Sciatic nerve (tissue), 2 donors: Measurements from ENCODE around the gene MRC2. TPM values are rescaled to one million over a fixed set of nuclear protein-coding genes. Genes with fewer than 3 reads are reported as not detected.
"Not testable (repeated sequence)": the region's sequence is repeated elsewhere in the genome, so short reads cannot be mapped to it uniquely, and the experiment has no call there.

Source experiments
- ATAC-seq: fragments of 200-7000 bp; cut with Tn5 transposase; one replicate; pipeline ENCODE4 v1.9.1; 2020; ENCODE audit warnings: mild to moderate bottlenecking, moderate library complexity
- DNase-seq: peaks from one replicate; pipeline ENCODE4 v3.0.0-alpha.2; 2020; ENCODE audit warnings: low spot score
- intact Hi-C: fragments of 100-400 bp; cut with DNase I; formaldehyde crosslinking; loops from one replicate; pipeline ENCODE4 v1.14.2; 2022
- total RNA-seq: library from RNA; stranded (reverse); fragmentation: NEBNext Ultra II Directional; extraction: Animal tissue kit (Norgen Biotek cat#: 25700); gene quantifications from one replicate; pipeline ENCODE4 v1.2.1, GENCODE V29; 2021
- donor health status: DM: no; HTN: no; CAD: no.
- donor health status: DM: no; HTN: no; CAD: no.

MRC2 gene
- total RNA-seq, 1 donor from 2014 or later = 111 TPM

DNA sequence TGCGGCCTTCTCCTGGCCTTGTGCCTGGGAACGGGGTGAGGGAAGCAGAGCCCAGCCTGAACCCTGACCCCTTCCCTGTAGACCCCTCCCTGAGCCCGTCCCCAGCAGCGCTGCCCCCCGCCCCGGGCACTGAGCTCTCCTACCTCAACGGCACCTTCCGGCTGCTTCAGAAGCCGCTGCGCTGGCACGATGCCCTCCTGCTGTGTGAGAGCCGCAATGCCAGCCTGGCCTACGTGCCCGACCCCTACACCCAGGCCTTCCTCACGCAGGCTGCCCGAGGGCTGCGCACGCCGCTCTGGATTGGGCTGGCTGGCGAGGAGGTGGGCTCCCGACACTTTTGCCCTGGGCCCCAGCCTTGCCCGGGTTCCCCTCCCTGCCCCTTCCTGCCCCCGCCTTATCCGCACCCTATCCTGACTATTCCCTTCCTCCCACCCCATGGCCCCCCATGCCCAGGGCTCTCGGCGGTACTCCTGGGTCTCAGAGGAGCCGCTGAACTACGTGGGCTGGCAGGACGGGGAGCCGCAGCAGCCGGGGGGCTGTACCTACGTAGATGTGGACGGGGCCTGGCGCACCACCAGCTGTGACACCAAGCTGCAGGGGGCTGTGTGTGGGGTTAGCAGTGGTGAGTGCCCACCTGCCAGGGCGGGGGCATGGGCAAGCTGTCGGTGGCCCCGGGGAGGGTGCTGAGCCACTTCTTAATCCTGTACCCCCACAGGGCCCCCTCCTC, 62.1 kb downstream of the MRC2 start:
- ATAC-seq = no peak
- no peak for DNase-seq

DNA sequence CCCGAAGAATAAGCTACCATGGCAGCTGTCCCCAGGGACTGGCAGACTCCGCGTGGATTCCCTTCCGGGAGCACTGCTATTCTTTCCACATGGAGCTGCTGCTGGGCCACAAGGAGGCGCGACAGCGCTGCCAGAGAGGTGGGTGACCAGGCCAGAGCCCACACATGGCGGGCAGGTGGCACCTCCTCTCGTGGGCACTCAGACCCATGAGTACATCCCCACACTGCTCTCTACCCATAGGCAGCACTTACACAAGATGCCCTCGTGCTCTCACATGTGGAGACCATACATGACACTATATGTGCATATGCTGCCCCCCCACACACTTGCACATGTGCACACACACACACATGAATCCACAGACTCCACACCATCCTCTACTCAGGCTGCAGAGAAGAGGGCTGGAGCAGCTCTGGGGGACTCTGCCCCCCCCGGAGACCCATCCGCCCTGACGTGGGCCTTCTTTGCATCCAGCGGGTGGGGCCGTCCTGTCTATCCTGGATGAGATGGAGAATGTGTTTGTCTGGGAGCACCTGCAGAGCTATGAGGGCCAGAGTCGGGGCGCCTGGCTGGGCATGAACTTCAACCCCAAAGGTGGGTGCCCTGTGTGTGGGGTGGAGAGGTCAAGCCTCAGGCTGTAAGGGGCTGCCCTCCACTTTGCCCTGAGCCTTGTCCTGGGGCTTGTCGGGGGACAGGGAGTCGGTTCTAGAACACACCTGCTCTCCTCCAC, 62.9 kb downstream of the MRC2 start:
- intact Hi-C loops = no loop called here
- no peak for DNase-seq
- ATAC-seq = no peak

More for the DNA sequence above, 62.1 kb downstream of the MRC2 start:
- intact Hi-C loops = no loop called here

GRCh38 chr17:62691589-62691915, 64.1 kb downstream of the MRC2 start:
- ATAC-seq, intact Hi-C loops, DNase-seq: not testable (repeated sequence)

DNA sequence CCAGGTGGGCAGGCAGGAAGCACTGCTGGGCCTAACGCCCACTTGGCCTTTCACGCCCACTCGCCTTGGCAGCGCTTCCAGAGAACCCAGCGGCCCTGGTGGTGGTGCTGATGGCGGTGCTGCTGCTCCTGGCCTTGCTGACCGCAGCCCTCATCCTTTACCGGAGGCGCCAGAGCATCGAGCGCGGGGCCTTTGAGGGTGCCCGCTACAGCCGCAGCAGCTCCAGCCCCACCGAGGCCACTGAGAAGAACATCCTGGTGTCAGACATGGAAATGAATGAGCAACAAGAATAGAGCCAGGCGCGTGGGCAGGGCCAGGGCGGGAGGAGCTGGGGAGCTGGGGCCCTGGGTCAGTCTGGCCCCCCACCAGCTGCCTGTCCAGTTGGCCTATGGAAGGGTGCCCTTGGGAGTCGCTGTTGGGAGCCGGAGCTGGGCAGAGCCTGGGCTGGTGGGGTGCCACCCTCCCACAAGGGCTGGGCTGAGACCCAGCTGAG, 64.7 kb downstream of the MRC2 start:
- ATAC-seq (no peak), DNase-seq (no peak)
- intact Hi-C loops = no loop called here

DNA sequence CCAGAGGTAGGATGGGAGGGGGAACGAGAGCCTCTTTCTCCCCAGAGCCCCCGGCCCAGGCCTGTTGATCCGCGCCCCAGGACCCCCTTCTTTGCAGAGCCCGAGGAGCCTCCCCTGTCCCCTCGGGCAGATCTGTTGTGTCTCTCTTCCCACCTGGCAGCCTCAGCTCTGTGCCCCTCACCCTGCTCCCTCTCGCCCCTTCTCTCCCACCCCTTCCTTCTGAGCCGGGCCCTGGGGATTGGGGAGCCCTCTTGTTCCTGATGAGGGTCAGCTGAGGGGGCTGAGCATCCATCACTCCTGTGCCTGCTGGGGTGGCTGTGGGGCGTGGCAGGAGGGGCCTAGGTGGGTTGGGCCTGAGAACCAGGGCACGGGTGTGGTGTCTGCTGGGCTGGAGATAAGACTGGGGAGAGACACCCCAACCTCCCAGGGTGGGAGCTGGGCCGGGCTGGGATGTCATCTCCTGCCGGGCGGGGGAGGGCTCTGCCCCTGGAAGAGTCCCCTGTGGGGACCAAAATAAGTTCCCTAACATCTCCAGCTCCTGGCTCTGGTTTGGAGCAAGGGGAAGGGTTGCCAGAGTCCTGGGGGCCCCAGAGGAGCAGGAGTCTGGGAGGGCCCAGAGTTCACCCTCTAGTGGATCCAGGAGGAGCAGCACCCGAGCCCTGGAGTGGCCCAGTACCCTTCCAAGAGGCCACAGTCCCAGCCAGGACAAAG, 65.4 kb downstream of the MRC2 start:
- ATAC-seq (peak; percentile 50), DNase-seq (peak; percentile 62)
- intact Hi-C loops = no loop called here

- DNase-seq (no peak), ATAC-seq (peak; percentile 31)
- intact Hi-C loops = no loop called here
Observed at GRCh38 chr17:62693616-62694409, 66.3 kb downstream of the MRC2 start.

- ATAC-seq, intact Hi-C loops, DNase-seq: not testable (repeated sequence)
Observed at GRCh38 chr17:62695093-62695738, 67.7 kb downstream of the MRC2 start.

DNA sequence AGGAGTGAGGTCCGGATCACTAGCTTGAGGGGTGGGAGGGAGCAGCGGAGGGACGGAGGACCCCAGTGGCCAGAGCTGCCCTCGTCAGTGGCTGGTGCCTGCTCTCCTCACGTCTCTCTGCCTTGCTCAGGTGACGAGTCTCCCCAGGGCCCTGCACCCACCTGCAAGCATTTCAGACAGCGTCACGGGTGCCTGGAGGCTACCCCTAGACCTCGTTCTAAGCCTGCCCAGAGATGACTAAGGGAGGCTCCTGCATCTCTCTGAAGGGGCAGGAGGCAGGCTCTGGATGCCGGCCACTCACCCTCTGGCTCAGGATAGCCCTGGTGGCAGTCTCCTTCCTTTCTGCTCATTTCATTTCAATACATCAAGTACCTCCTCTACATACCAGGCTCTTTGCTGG, 68.8 kb downstream of the MRC2 start:
- DNase-seq = peak; percentile 45
- no peak for ATAC-seq
- intact Hi-C loops = no loop called here

DNA sequence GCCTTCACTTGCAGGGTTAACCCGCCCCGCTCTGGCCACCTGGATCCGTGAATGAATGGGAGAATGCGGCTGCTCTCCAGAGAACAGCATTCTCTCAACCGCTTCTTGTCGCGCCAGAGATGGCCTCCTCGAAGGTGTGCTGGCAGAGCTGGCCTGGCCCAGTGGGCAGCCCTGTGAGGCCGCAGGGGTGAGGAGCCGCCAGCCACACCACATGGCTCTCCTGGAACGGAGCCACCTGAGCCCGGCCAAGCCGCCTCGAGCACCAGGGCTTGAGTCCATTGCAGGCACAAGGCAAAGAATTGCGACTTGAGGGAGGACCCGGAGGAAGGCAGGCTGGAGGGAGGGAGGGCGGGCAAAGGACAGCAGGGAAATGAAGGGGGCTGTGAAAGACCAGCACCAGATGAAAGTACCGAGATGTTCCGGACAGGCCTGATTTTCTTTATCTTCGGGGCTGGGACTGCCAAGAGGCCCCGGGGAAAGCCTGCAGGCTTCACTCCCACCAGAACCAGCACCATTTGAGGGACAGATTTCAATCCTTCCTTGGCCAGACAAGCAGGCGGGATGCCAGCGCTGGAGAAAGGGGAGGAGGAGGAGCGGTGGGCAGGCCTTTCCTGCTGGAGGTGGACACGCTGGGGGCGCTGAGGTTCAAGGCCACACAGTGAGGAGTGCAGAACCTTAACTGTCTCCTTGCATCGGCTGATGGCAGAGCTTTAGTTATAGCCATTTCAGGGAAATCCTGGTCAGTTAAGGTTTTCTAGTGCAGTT, 69.4 kb downstream of the MRC2 start:
- peak; percentile 58 for DNase-seq
- intact Hi-C loops = no loop called here
- ATAC-seq = peak; percentile 9

GRCh38 chr17:62698459-62698858, 71.0 kb downstream of the MRC2 start:
- peak; percentile 51 for DNase-seq
- intact Hi-C loops, ATAC-seq: not testable (repeated sequence)

DNA sequence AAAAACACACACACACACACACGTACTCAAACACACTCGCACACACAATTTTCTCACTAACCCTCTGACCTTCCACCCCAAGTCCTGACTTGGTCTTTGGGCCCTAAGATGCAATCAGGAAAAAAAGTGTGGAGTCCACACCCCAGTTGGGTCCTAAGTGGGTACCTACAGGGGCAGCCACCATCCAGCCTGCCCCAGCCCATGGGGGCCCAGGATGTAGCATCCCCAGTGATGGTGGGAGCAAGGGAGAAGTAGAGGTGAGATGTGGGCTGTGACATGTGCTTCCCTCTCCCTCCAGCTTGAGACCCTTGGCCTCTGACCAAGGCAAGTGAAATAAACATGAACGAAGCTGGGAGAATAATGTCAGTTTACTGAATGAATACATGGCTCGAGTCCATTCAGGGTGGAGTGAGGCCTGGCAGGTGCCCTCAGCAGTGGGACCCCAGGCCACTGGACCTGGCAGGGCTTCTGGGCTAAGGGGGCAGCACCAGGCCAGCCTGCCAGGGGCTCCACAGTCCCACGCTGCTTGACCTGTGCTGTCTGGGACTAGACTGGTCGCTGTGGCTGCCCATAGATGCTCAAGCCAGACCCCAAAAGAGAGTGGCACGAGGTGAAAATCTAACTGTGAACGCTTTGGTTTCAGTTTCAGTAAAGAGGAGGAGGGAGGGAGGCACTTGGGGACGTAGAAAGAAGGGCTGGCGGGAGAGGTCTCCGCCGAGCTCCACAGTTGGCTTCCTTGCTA, 73.7 kb downstream of the MRC2 start:
- ATAC-seq (no peak), DNase-seq (no peak)
- intact Hi-C loops = loop anchor here (5.0 to 10.0 kb wide), 2 partner anchors 266 to 704 kb away; partner anchors contain the start of gene TANC2

GRCh38 chr17:62701706-62702085, 74.2 kb downstream of the MRC2 start:
- ATAC-seq (no peak), DNase-seq (no peak)
- intact Hi-C loops = loop anchor here (5.0 to 10.0 kb wide), 2 partner anchors 266 to 703 kb away; partner anchors contain the start of gene TANC2

DNA sequence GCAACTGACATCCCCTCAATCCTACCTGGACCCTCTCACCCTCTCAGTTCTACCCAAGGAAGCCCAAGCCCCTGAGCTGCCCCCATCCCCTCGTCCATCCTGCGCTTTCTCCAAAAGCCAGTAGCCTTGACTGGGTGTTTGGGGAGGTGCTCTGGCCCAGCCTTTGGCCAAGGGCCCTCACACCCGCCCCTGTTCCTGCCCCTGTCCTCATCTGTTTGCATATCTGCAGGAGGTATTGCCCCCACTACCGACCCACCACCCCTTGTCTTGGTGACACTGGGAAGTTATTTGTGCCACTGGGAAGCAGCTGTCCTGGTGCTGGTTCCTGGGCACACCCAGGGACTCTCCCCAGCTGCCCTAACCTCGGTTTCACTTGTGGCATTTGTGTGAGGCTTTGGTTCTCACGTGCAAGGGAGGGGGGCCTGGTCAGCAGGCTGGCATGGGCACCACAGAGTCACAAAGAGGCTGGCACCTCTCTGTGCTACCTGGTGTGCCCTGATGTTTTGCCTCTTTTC, 75.3 kb downstream of the MRC2 start:
- intact Hi-C loops = loop anchor here (5.0 to 10.0 kb wide), 2 partner anchors 264 to 702 kb away; partner anchors contain the start of gene TANC2
- no peak for DNase-seq
- no peak for ATAC-seq

GRCh38 chr17:62703261-62703775, 75.8 kb downstream of the MRC2 start:
- DNase-seq (no peak), ATAC-seq (peak; percentile 19)
- intact Hi-C loops = loop anchor here (5.0 to 10.0 kb wide), 2 partner anchors 264 to 701 kb away; partner anchors contain the start of gene TANC2

GRCh38 chr17:62703776-62704380, 76.4 kb downstream of the MRC2 start:
- ATAC-seq = peak; percentile 85
- intact Hi-C loops = loop anchor here (5.0 to 10.0 kb wide), 2 partner anchors 263 to 701 kb away; partner anchors contain the start of gene TANC2
- DNase-seq = peak; percentile 89
